NCI-H460 (cell line): ENCODE data around the gene ACACB. TPM values are rescaled to one million over a fixed set of nuclear protein-coding genes. Genes with fewer than 3 reads are reported as not detected.

Experiments
- total RNA-seq: library from RNA; depleted of rRNA; stranded (reverse); fragments of >200 nt; shearing (Covaris generic); gene quantifications from 2 replicates; pipeline ENCODE4 v1.2.3, GENCODE V29; 2014; rRNA removed

Gene ACACB
- total RNA-seq, 1 experiment from 2014 or later: 2.5 TPM

Other genes starting within 250 kb of the ACACB start
- gene DAO, start 236.5 kb upstream of the ACACB start, total RNA-seq: not detected in 2 replicates
- not detected in 2 replicates for gene SVOP, start 95.5 kb upstream of the ACACB start, total RNA-seq
- gene USP30, start 64.0 kb upstream of the ACACB start, total RNA-seq: 8.2 and 13.6 TPM in 2 replicates
- 26.1 and 35.1 TPM in 2 replicates for gene ALKBH2, start 23.1 kb upstream of the ACACB start, total RNA-seq
- gene UNG, start 19.0 kb upstream of the ACACB start, total RNA-seq: 21.0 and 23.7 TPM in 2 replicates
- gene FOXN4, start 192.7 kb downstream of the ACACB start, total RNA-seq: not detected in 2 replicates
- not detected in 2 replicates for gene MYO1H, start 231.3 kb downstream of the ACACB start, total RNA-seq